Skin epidermis (tissue), 12 donors: ENCODE results near the gene SLC47A2.

ENCODE experiments used
- H3K27ac ChIP-seq, 21 experiments: fragments of 200-600 bp; sonication (generic) in 11 of 21; one replicate each; pipeline ENCODE4 v1.5.0; 2020; ENCODE audit warnings: mild to moderate bottlenecking in 3 of 21, inconsistent platforms in 2 of 21, moderate library complexity in 2 of 21
- H3K4me3 ChIP-seq, 7 experiments: fragments of 200-600 bp; sonication (generic) in 2 of 7; one replicate each; pipeline ENCODE4 v1.5.0; 2020; ENCODE audit warnings: inconsistent platforms in 2 of 7, mild to moderate bottlenecking in 2 of 7, moderate library complexity in 1 of 7

Gene SLC47A2

GRCh38 chr17:19654896-19655295 lies 61.5 kb downstream of the SLC47A2 start:
- H3K27ac ChIP-seq = peak overlapping the region in 5 of 21 experiments; percentile 18 to 56 (median 33)
- H3K4me3 ChIP-seq = no peak overlapping the region

GRCh38 chr17:19654342-19654886 lies 62.0 kb downstream of the SLC47A2 start:
- peak overlapping the region in 8 of 21 experiments; percentile 18 to 63 (median 33) for H3K27ac ChIP-seq
- no peak overlapping the region for H3K4me3 ChIP-seq

GRCh38 chr17:19652595-19652994 lies 63.8 kb downstream of the SLC47A2 start:
- Histone ChIP-seq H3K27ac (peak overlapping the region in 7 of 21 experiments; percentile 0 to 95 (median 27)), H3K4me3 (no peak overlapping the region)

- H3K4me3 ChIP-seq = peak overlapping the region in 2 of 7 experiments; percentile 81 to 89
Measured at GRCh38 chr17:19651451-19652238, 64.7 kb downstream of the SLC47A2 start.

GRCh38 chr17:19650826-19651225 lies 65.6 kb downstream of the SLC47A2 start:
- peak overlapping the region in 14 of 21 experiments; percentile 2 to 95 (median 56) for H3K27ac ChIP-seq
- H3K4me3 ChIP-seq = peak overlapping the region in 6 of 7 experiments; percentile 59 to 90 (median 72)

More at GRCh38 chr17:19651451-19652238, 64.7 kb downstream of the SLC47A2 start:
- peak overlapping the region in 15 of 21 experiments; percentile 2 to 95 (median 53) for H3K27ac ChIP-seq

GRCh38 chr17:19649274-19649541 lies 67.2 kb downstream of the SLC47A2 start:
- Histone ChIP-seq H3K4me3 (peak overlapping the region; percentile 59 to 90 (median 81)), H3K27ac (peak overlapping the region in 20 of 21 experiments; percentile 84 to 96 (median 92))

GRCh38 chr17:19648475-19649273 lies 67.7 kb downstream of the SLC47A2 start, which contains the start of gene ALDH3A2:
ALDH3A2 (plus strand) TSS chr17:19648751; CDS start chr17:19648972, 221 bp downstream.
- Histone ChIP-seq H3K4me3 (peak within 1 kb of the TSS; percentile 59 to 90 (median 81)), H3K27ac (peak within 1 kb of the TSS; percentile 80 to 96 (median 92))

- peak overlapping the region; percentile 80 to 96 (median 92) for H3K27ac ChIP-seq
Measured at GRCh38 chr17:19647697-19648474, 68.5 kb downstream of the SLC47A2 start.

GRCh38 chr17:19646788-19647696 lies 69.3 kb downstream of the SLC47A2 start:
- H3K4me3 ChIP-seq = peak overlapping the region in 3 of 7 experiments; percentile 64 to 90 (median 89)
- H3K27ac ChIP-seq = peak overlapping the region in 19 of 21 experiments; percentile 84 to 96 (median 92)

More at GRCh38 chr17:19647697-19648474, 68.5 kb downstream of the SLC47A2 start:
- peak overlapping the region; percentile 59 to 90 (median 81) for H3K4me3 ChIP-seq

- Histone ChIP-seq H3K27ac (no peak overlapping the region), H3K4me3 (no peak overlapping the region)
Measured at GRCh38 chr17:19645734-19646201, 70.6 kb downstream of the SLC47A2 start.

GRCh38 chr17:19644493-19645210 lies 71.7 kb downstream of the SLC47A2 start:
- Histone ChIP-seq H3K27ac (no peak overlapping the region), H3K4me3 (no peak overlapping the region)

- H3K27ac ChIP-seq = no peak overlapping the region
- no peak overlapping the region for H3K4me3 ChIP-seq
Measured at GRCh38 chr17:19642373-19642893, 74.0 kb downstream of the SLC47A2 start.

- H3K4me3 ChIP-seq = no peak overlapping the region
- H3K27ac ChIP-seq = no peak overlapping the region
Measured at GRCh38 chr17:19641687-19642372, 74.6 kb downstream of the SLC47A2 start.

- H3K27ac ChIP-seq = no peak overlapping the region
- H3K4me3 ChIP-seq = no peak overlapping the region
Measured at GRCh38 chr17:19631905-19632304, 84.5 kb downstream of the SLC47A2 start.

GRCh38 chr17:19630661-19631060 lies 85.7 kb downstream of the SLC47A2 start:
- no peak overlapping the region for H3K4me3 ChIP-seq
- no peak overlapping the region for H3K27ac ChIP-seq

- H3K4me3 ChIP-seq = no peak overlapping the region
Measured at GRCh38 chr17:19630035-19630434, 86.3 kb downstream of the SLC47A2 start.

GRCh38 chr17:19629449-19629848 lies 86.9 kb downstream of the SLC47A2 start:
- no peak overlapping the region for H3K27ac ChIP-seq
- H3K4me3 ChIP-seq = no peak overlapping the region

More at GRCh38 chr17:19630035-19630434, 86.3 kb downstream of the SLC47A2 start:
- H3K27ac ChIP-seq = no peak overlapping the region
